ENCODE measurements around the gene RAI2.

The RAI2 gene

GRCh38 chrX:17828171-17828570 lies 32.9 kb downstream of the RAI2 start:
- Histone ChIP-seq H3K9ac (ENCODE audit: low read depth, low read length, poor library complexity, severe bottlenecking) (no peak overlapping the region), H3K27me3 (ENCODE audit: insufficient read depth, low read length, poor library complexity, severe bottlenecking) (no peaks in the 10 kb centered on the region), H4K20me1 (ENCODE audit: insufficient read depth, low read length, poor library complexity, severe bottlenecking) (no peaks in the 10 kb centered on the region), H3F3A (ENCODE audit: low read depth) (no peaks in the 10 kb centered on the region), H3K4me2 (ENCODE audit: low read depth, low read length, poor library complexity, severe bottlenecking) (no peak overlapping the region), H3K9me3 (ENCODE audit: insufficient read depth, low read depth, low read length) (no peaks in the 10 kb centered on the region), H3K79me2 (ENCODE audit: insufficient read depth, low read length) (no peaks in the 10 kb centered on the region), H3K4me1 (ENCODE audit: insufficient read depth, low read length, poor library complexity, severe bottlenecking) (no peaks in the 10 kb centered on the region), H3K9me2 (replicated peaks; ENCODE audit: low read depth, low read length) (no peaks in the 10 kb centered on the region), H2AFZ (ENCODE audit: low read length) (no peak overlapping the region), H3K36me3 (ENCODE audit: insufficient read depth, low read length) (no peaks in the 10 kb centered on the region), H3K4me3 (ENCODE audit: low read length, poor library complexity, severe bottlenecking) (no peak overlapping the region)
- TF ChIP-seq, protein P1, sequence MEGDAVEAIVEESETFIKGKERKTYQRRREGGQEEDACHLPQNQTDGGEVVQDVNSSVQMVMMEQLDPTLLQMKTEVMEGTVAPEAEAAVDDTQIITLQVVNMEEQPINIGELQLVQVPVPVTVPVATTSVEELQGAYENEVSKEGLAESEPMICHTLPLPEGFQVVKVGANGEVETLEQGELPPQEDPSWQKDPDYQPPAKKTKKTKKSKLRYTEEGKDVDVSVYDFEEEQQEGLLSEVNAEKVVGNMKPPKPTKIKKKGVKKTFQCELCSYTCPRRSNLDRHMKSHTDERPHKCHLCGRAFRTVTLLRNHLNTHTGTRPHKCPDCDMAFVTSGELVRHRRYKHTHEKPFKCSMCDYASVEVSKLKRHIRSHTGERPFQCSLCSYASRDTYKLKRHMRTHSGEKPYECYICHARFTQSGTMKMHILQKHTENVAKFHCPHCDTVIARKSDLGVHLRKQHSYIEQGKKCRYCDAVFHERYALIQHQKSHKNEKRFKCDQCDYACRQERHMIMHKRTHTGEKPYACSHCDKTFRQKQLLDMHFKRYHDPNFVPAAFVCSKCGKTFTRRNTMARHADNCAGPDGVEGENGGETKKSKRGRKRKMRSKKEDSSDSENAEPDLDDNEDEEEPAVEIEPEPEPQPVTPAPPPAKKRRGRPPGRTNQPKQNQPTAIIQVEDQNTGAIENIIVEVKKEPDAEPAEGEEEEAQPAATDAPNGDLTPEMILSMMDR (conservative IDR thresholded peaks at IDR 0.05; ENCODE audit: low read length), result no peak
- no peak for TF ChIP-seq EZH2phosphoT487 (IDR thresholded peaks at IDR 0.05; ENCODE audit: borderline replicate concordance)

DNA sequence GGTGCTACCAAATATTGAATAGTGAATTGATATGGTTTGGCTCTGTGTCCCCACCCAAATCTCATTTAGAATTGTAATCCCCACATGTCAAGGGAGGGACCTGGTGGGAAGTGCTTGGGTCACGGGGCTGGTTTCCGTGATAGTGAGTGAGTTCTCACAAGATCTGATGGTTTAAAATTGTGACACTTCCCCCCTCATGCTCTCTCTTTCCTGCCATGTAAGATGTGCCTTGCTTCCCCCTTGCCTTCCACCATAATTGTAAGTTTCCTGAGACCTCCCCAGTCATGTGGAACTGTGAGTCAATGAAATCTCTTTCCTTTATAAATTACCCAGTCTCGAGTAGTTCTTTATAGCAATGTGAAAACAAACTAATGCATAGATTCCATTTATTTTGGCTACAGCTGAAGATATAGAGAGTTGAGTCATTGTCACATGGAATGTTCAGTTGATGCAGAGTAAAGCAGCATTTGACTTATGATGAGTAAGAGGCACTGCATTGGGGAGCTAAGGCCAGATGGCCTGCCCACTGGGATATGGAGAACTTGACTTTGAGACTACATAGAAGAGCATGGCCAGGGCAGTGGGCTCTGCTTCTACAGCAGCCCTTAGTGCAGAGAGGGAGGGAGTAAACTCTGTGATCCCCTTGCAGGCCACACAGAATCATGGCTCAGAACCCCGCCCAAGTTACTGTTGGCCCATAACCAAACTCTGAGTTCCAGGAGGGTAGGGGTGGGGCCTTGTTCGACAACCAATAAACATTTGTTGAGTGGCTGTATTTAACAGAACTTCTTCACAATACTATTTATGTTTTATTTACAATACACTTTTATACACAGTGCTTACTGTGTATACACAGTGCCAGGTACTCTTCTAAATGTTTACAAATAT lies 34.2 kb downstream of the RAI2 start:
- H3K4me1 ChIP-seq (ENCODE audit: insufficient read depth, low read length, poor library complexity, severe bottlenecking), result no peaks in the 10 kb centered on the region
- no peak overlapping the region for H3K4me2 ChIP-seq (ENCODE audit: low read depth, low read length, poor library complexity, severe bottlenecking)
- H2AFZ ChIP-seq (ENCODE audit: low read length), result no peak overlapping the region
- H3K9ac ChIP-seq (ENCODE audit: low read depth, low read length, poor library complexity, severe bottlenecking), result no peak overlapping the region
- no peaks in the 10 kb centered on the region for H3K9me3 ChIP-seq (ENCODE audit: insufficient read depth, low read depth, low read length)
- TF ChIP-seq, protein P1 (conservative IDR thresholded peaks at IDR 0.05; ENCODE audit: low read length), result no peak
- TF ChIP-seq EZH2phosphoT487 (IDR thresholded peaks at IDR 0.05; ENCODE audit: borderline replicate concordance), result no peak
- H3K79me2 ChIP-seq (ENCODE audit: insufficient read depth, low read length), result no peaks in the 10 kb centered on the region
- no peaks in the 10 kb centered on the region for H3K36me3 ChIP-seq (ENCODE audit: insufficient read depth, low read length)
- no peaks in the 10 kb centered on the region for H4K20me1 ChIP-seq (ENCODE audit: insufficient read depth, low read length, poor library complexity, severe bottlenecking)
- H3K4me3 ChIP-seq (ENCODE audit: low read length, poor library complexity, severe bottlenecking), result no peak overlapping the region
- H3F3A ChIP-seq (ENCODE audit: low read depth), result no peaks in the 10 kb centered on the region
- no peaks in the 10 kb centered on the region for H3K27me3 ChIP-seq (ENCODE audit: insufficient read depth, low read length, poor library complexity, severe bottlenecking)
- no peaks in the 10 kb centered on the region for H3K9me2 ChIP-seq (replicated peaks; ENCODE audit: low read depth, low read length)

GRCh38 chrX:17824980-17825379 lies 36.1 kb downstream of the RAI2 start:
- Histone ChIP-seq H2AFZ (ENCODE audit: low read length) (no peak overlapping the region), H3K9me2 (replicated peaks; ENCODE audit: low read depth, low read length) (no peaks in the 10 kb centered on the region), H3F3A (ENCODE audit: low read depth) (no peaks in the 10 kb centered on the region), H3K9ac (ENCODE audit: low read depth, low read length, poor library complexity, severe bottlenecking) (no peak overlapping the region), H4K20me1 (ENCODE audit: insufficient read depth, low read length, poor library complexity, severe bottlenecking) (no peaks in the 10 kb centered on the region), H3K79me2 (ENCODE audit: insufficient read depth, low read length) (no peaks in the 10 kb centered on the region), H3K36me3 (ENCODE audit: insufficient read depth, low read length) (no peaks in the 10 kb centered on the region), H3K9me3 (ENCODE audit: insufficient read depth, low read depth, low read length) (no peaks in the 10 kb centered on the region), H3K4me1 (ENCODE audit: insufficient read depth, low read length, poor library complexity, severe bottlenecking) (no peaks in the 10 kb centered on the region), H3K4me2 (ENCODE audit: low read depth, low read length, poor library complexity, severe bottlenecking) (no peak overlapping the region), H3K27me3 (ENCODE audit: insufficient read depth, low read length, poor library complexity, severe bottlenecking) (no peaks in the 10 kb centered on the region), H3K4me3 (ENCODE audit: low read length, poor library complexity, severe bottlenecking) (no peak overlapping the region)
- TF ChIP-seq, protein P1 (conservative IDR thresholded peaks at IDR 0.05; ENCODE audit: low read length), result no peak
- no peak for TF ChIP-seq EZH2phosphoT487 (IDR thresholded peaks at IDR 0.05; ENCODE audit: borderline replicate concordance)

All from Loucy (cell line).